Astrocyte of the hippocampus (primary cell): ENCODE data around the gene FCAMR.
"Not testable (repeated sequence)": the region's sequence is repeated elsewhere in the genome, so short reads cannot be mapped to it uniquely, and the experiment has no call there.

ENCODE experiments used
- DNase-seq: peaks from one replicate; pipeline ENCODE4 v3.0.0; 2011; ENCODE audit warnings: low read depth, low spot score

The FCAMR gene

GRCh38 chr1:206933333-206933945, 36.8 kb downstream of the FCAMR start:
- no peak for DNase-seq

DNA sequence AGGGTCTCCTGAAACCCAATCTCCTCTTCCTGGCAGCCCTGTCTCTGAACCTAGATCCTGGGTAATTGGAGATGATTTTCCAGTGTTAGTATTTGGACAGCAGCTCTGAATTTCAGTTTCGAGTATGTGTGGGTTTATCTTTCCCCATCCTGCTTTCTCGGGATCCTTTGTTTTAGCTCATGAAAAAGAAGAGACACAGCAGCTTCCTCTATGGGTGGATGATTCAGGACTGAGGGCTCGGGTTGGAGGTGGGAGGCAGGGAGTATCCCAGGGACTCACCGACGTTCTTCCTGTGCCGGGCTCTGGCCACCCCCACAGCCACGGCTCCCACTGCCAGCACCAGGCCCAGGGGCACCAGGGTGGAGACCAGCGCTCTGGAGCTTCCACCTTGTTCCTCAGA, 38.1 kb downstream of the FCAMR start:
- DNase-seq, result no peak

GRCh38 chr1:206931709-206932108, 38.6 kb downstream of the FCAMR start:
- no peak for DNase-seq

- DNase-seq, result no peak
Observed at GRCh38 chr1:206930210-206930798, 40.0 kb downstream of the FCAMR start.

GRCh38 chr1:206929524-206929923, 40.7 kb downstream of the FCAMR start:
- DNase-seq, result no peak

GRCh38 chr1:206926286-206926685, 44.0 kb downstream of the FCAMR start:
- DNase-seq, result no peak

DNA sequence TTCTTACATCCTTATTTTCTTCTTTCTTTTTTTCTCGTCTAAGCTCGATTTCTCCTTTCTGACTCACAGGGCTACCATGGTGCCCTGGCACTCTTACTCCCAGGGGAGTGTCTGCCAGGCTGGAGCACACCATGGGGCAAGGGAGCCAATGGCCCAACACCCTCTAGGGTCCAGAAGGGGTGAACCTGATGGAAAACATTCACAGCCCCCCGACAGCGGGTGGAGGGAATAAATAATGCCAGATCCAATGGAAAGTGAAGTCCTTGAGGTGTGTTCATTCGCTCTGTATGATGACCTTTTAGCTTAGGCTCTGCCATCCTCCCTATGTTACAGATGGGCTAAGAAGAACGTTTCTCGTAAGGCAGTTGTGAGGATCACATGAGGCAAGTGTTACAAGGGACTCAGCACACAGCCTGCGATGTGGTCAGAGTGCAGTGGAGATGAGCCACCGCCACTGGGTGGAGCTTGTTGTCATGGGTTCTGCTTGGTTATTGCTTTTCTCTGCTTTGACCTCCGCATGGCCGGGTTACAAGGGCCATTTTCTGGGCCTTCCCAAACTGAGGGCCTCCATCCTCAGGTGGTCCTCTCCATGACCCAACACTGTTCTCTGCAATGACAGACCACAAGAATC, 45.0 kb downstream of the FCAMR start:
- DNase-seq, result no peak

DNA sequence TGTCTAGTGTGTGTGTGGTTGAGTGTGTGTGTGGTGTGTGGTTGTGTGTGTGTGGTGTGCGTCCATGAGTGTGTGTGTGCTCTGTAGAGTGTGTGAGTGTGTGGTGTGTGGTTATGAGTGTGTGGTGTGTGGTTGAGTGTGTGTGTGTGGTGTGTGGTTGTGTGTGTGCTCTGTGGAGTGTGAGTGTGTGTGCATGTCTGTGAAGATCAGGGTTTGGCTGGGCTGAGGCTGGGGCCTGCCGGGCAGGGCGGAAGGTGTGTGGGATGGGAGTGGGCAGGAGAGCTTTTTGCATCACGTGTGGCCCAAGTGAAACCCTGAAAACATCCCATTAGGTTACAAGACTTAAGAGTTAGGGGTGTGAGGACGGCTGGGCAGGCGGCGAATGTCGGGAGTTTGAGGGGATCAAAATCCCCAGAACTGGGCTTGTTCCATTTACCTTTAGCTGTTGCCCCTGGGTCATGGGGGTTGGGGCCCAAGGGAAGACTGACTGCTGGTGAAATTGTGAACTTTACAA, 45.6 kb downstream of the FCAMR start:
- no peak for DNase-seq

- DNase-seq, result not testable (repeated sequence)
Observed at GRCh38 chr1:206923961-206924557, 46.2 kb downstream of the FCAMR start.

- DNase-seq, result no peak
Observed at GRCh38 chr1:206923009-206923960, 47.0 kb downstream of the FCAMR start.

DNA sequence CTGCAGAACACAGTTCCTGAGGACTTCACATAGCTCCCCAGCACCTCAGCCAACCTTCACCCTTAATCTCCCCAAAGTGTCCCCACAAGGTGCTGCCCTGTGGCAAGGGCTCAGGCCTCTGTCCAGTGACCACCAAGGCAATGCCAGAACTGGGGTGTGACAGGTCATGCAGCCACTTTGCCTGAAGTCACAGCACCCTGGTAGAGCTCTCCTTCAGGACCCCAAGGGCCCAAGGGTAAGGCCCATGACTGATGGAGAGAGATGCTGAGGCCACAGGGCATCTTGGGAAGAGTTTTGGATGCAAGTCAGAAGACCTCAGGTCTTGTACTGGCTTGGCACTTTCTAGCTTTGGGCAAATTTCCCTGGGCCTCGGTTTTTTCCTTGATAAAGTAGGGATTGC, 47.7 kb downstream of the FCAMR start:
- no peak for DNase-seq

- no peak for DNase-seq
Observed at GRCh38 chr1:206921772-206922265, 48.4 kb downstream of the FCAMR start, which contains the start of gene FCMR. FCMR (minus strand) TSS chr1:206921941; CDS start chr1:206921854, 87 bp downstream.

DNA sequence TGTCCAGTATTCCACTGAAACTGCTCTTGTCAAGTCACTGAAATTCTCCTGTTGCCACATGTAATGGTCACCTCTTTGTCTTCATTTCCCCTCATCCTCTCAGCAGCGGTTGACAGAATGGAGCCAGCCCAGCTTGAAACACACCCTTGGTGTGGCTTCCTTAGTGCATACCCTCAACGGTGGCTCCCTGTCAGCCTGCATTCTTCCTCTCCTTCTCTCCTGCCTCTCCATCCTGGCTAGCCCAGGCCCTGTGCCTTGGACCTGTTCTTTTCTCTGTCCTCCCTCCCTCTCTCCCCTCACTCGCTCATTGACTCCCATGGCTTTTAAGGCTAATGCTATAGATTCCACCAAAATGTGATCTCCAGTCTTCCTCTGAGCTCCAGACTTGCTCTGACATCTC, 52.2 kb downstream of the FCAMR start:
- DNase-seq, result no peak

DNA sequence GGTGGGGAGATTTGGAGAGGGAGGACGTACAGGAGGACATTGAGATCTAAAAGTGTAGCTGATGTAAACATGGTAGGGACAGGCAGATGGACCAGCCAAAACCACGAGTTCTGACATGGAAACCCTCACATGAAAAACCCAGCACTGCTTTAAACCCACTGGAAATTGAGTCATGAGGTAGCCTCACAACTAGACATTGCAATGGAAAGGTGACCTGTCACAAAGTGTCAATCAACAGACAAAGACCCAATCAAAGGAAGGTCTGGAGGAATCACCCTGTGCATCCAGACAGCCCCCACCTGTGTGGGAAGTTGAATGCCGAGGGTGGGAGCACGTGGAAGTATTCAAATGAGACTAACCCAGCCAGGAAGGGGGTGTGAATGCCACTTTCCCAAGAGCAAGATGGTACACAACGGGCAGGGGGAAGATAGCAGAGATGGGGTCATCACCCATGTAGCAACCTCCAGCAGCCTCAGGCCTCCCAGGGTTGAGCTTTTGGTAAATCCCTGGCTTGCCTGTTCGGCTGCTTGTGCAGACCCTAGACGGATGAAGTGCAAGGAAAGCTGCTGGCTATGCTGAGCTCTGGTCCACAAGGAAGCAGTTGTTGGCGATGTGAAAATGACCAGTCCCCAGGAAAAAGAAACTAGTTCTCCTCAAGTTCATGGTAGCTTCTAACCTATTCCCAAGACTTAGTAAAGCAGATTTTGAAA, 54.1 kb downstream of the FCAMR start:
- DNase-seq, result no peak

GRCh38 chr1:206915030-206915735, 55.1 kb downstream of the FCAMR start:
- DNase-seq, result no peak

DNA sequence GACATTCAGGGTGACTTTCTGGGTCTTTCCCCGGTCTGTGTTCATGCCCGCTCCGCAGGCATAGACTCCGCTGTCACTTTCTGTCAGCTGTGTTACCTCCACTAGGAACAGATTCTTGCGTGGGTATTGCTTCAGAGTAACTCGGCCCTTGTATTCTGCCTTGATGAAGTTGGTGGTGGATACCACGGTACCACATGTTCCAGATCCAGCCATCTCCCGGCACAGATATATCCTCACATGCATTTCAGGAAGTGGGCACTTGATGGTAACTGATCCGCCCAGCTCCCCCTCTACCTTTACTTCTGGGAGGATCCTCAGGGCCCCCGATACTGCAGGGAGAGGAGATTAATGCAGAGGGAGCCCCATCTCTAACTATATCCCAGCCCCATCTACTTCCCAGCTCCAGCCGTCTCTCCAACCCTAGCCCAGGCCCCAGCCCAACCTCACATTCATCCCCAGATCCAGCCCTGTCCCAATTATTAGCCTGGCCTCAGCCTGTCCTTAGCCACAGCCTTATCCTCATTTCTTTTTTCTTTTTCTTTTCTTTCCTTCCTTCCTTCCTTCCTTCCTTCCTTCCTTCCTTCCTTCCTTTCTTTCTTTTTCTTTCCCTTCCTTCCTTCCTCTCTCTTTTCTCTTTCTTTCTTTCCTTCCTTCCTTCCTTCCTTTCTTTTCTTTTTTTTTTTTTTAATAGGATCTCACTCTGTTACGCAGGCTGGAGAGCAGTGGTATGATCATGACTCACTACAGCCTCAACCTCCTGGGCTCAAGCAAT, 56.3 kb downstream of the FCAMR start:
- no peak for DNase-seq

DNA sequence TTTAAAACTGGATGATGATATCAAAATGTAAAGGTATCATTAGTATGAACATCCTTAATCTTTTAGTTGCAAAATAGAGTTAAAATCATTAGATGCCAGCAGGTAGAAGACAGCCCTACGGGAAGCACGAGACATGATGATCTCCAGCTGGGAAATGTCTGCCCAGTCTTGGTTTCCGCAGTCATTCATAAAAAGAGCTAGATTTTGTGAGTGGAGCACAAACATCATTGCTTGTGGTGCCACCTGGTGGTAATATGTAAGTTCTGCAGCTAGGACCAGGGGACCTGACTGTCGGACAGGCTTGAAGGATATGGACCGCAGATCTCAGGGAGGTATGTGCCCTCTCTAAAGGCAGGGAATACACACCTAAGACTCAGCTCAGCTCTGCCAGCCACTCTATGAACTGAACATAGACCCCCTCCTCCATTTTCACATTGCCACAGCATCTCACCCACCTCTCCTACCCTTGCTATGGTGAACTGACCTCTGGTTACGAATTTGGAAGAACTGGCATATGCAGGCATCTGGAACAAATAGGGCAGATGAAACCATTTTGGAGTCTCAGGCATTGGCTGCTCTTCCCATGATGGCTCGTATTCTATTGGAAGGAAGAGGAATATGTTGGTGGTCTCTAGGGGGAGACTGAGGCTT, 57.7 kb downstream of the FCAMR start:
- peak; percentile 86 for DNase-seq

- peak; percentile 80 for DNase-seq
Observed at GRCh38 chr1:206911064-206911663, 59.1 kb downstream of the FCAMR start.
